HL-60/S4 (cell line): ENCODE measurements around the gene RRH.

Experiments used
- in situ Hi-C: fragments of 300-500 bp; cut with MboI; formaldehyde crosslinking; loops from 2 replicates; pipeline ENCODE4 v1.14.3; 2022; ENCODE audit warnings: low sequenced_read_pairs

Gene RRH

DNA sequence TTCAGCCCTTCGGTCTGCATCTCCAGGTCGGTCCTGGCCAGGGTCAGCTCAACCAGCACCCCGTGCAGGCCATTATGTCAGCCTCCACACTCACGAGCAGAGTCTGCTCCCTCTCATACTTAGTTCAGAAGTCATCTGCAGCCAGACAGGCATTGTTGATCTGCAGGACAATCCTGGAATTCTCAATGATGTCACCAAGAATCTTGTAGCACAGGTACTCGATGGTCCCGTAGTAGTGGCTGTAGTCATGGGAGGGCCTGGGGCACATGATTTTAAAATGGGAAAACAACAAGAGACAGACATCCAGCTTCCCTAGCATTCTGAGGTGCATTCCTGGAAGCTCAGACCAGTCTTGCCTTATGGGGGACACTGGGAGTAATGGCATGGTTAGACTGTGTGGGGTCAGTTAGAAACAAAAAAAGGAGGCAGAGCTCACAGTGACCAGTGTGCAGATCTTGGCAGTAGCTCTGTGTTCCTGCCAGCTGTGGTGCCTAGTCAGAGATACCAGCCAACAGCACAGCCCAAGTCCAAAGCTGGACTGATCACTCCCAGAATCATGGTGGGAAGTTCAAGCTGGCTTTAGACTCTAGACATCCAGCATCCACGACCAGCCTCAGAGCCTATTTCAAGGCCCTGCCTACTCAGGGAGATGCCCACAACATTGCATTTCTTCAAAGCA is 52.0 kb downstream of the RRH start:
- in situ Hi-C loops, result no loop called here

DNA sequence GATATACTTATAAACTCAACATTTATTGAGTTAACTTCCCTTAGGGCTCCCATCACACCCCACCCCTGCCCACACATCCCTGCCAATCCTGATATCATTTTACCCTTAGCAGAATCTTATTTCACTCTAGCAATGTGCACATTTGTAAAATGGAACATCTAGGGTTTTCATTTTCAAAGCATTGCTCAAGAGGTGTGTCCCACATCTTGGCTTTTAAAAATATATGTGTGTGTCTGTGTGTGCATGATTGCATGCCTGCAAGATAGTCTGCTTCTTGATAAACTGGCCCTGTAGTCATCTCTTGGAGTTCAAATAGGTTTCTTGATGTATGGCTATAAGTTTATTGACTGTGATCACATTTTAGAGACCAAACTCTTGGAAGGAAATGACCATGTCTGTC is 58.5 kb downstream of the RRH start:
- in situ Hi-C loops, result no loop called here

- in situ Hi-C loops, result no loop called here
These were observed 59.3 kb downstream of the RRH start for GRCh38 chr4:109887071-109887470.

GRCh38 chr4:109890076-109890475 is 62.3 kb downstream of the RRH start:
- in situ Hi-C loops, result no loop called here
